T-helper 2 cell (primary cell): Measurements from ENCODE around the gene ZBTB7B.
"Not testable (repeated sequence)": the region's sequence is repeated elsewhere in the genome, so short reads cannot be mapped to it uniquely, and the experiment has no call there.

Experiments used
- DNase-seq, 5 experiments: peaks; one replicate each; pipeline versions ENCODE4 v3.0.0 to v3.0.0-alpha.2; 2012 to 2022

The ZBTB7B gene

GRCh38 chr1:154969246-154969645, 33.4 kb upstream of the ZBTB7B start:
- no peak for DNase-seq

- DNase-seq, result no peak
Measured at GRCh38 chr1:154969860-154970452, 32.6 kb upstream of the ZBTB7B start.

GRCh38 chr1:154970631-154971340, 31.8 kb upstream of the ZBTB7B start, which contains the start of gene SHC1:
SHC1 (minus strand) TSS chr1:154970747; CDS start chr1:154970526, 221 bp downstream.
- DNase-seq, result peak in 2 of 5 experiments; percentile 25 to 69

- no peak for DNase-seq
Measured at GRCh38 chr1:154971341-154971998, 31.1 kb upstream of the ZBTB7B start.

GRCh38 chr1:154972213-154972516, 30.4 kb upstream of the ZBTB7B start:
- no peak for DNase-seq

- no peak for DNase-seq
Measured at GRCh38 chr1:154972517-154973343, 29.9 kb upstream of the ZBTB7B start.

- peak; percentile 80 to 95 (median 86) for DNase-seq
Measured at GRCh38 chr1:154973344-154974101, 29.1 kb upstream of the ZBTB7B start.

- DNase-seq, result peak; percentile 85 to 100 (median 94)
Measured at GRCh38 chr1:154974102-154974807, 28.3 kb upstream of the ZBTB7B start, which contains the start of gene CKS1B. CKS1B (plus strand) TSS chr1:154974681; CDS start chr1:154974746, 65 bp downstream.

- DNase-seq, result peak; percentile 85 to 96 (median 92)
Measured at GRCh38 chr1:154974808-154975408, 27.7 kb upstream of the ZBTB7B start.

GRCh38 chr1:154975409-154976059, 27.1 kb upstream of the ZBTB7B start:
- DNase-seq, result peak in 4 of 5 experiments; percentile 34 to 68 (median 40)

GRCh38 chr1:154977762-154978161, 24.8 kb upstream of the ZBTB7B start:
- not testable (repeated sequence) for DNase-seq

- no peak for DNase-seq
Measured at GRCh38 chr1:154978360-154978759, 24.2 kb upstream of the ZBTB7B start.

- no peak for DNase-seq
Measured at GRCh38 chr1:154982341-154982740, 20.3 kb upstream of the ZBTB7B start.

GRCh38 chr1:154982897-154983648, 19.5 kb upstream of the ZBTB7B start, which contains the start of gene FLAD1:
FLAD1 (plus strand) TSS chr1:154983344; CDS start chr1:154983695, 351 bp downstream.
- peak; percentile 82 to 100 (median 92) for DNase-seq

- peak in 1 of 5 experiments; percentile 43 for DNase-seq
Measured at GRCh38 chr1:154983776-154984466, 18.7 kb upstream of the ZBTB7B start.

- not testable (repeated sequence) for DNase-seq
Measured at GRCh38 chr1:154986736-154987135, 15.9 kb upstream of the ZBTB7B start.

- no peak for DNase-seq
Measured at GRCh38 chr1:154987326-154987725, 15.3 kb upstream of the ZBTB7B start.

GRCh38 chr1:154988058-154988954, 14.3 kb upstream of the ZBTB7B start:
- no peak for DNase-seq
